SK-N-MC (cell line): ENCODE measurements around the gene ANKRD35.

Source experiments
- EZH2 ChIP-seq: fragments of 200-600 bp; sonication (generic); IDR thresholded peaks from one replicate; pipeline ENCODE4 v1.6.1; 2017; ENCODE audit warnings: antibody characterized with exemption
- FOXP2 ChIP-seq: optimal IDR thresholded peaks from 2 replicates; pipeline ENCODE3; 2011; ENCODE audit warnings: mild to moderate bottlenecking, moderate library complexity; ENCODE audit not compliant: insufficient read depth; ENCODE audit errors: extremely low read length, control extremely low read depth
- POLR2AphosphoS5 ChIP-seq: IDR thresholded peaks from 2 replicates; pipeline ENCODE4 v1.6.1; 2012; ENCODE audit warnings: mild to moderate bottlenecking, low read depth, low read length, borderline replicate concordance

DNA sequence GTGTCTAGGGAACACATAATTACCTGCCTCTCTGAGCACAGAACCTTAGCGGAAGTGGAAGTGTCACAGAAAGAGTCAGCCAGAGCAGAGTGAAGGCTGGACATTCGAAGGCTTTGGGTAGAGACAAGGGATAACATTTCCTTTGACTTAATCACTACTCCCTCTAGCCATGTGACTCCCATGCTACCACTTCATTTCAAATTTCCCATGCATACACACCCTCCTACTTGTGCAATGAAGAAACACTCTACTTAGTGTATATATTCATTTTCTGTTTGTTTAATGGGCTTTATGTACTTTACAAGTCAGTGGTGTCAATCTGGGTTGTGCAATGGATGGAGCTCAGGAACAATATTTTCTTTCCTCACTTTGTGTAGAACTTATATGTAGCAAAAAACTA lies 6.9 kb downstream of the ANKRD35 start:
- no peak for TF ChIP-seq POLR2AphosphoS5
- no peak for TF ChIP-seq EZH2
- TF ChIP-seq FOXP2: no peak
